Large intestine (tissue), 3 donors: ENCODE results near the gene IRGQ. TPM values are rescaled to one million over a fixed set of nuclear protein-coding genes. Genes with fewer than 3 reads are reported as not detected.

ENCODE experiments used
- DNase-seq, 2 donors: peaks; one replicate each; pipeline versions ENCODE4 v3.0.0 to v3.0.0-alpha.2; 2013
- H3K27ac ChIP-seq: one replicate; pipeline ENCODE4 v1.5.1; 2013; ENCODE audit warnings: low read length
- H3K27me3 ChIP-seq: 2 replicates; pipeline ENCODE4 v1.6.1; 2013; ENCODE audit warnings: low read length; ENCODE audit not compliant: control insufficient read depth, insufficient read depth
- H3K36me3 ChIP-seq: 2 replicates; pipeline ENCODE4 v1.6.1; 2013; ENCODE audit warnings: low read length; ENCODE audit not compliant: control insufficient read depth, insufficient read depth
- H3K4me1 ChIP-seq: one replicate; pipeline ENCODE4 v1.6.1; 2013; ENCODE audit warnings: low read length; ENCODE audit not compliant: control insufficient read depth, insufficient read depth
- H3K4me3 ChIP-seq: one replicate; pipeline ENCODE4 v1.5.1; 2013; ENCODE audit warnings: low read length
- H3K9me3 ChIP-seq: one replicate; pipeline ENCODE4 v1.6.1; 2013; ENCODE audit warnings: mild to moderate bottlenecking, low read depth, low read length, moderate library complexity; ENCODE audit not compliant: control insufficient read depth
- WGBS: methylation state at CpG from one replicate; pipeline ENCODE4 v1.1.5; 2013; ENCODE audit warnings: low lambda C conversion rate; ENCODE audit not compliant: insufficient coverage; 5-methylcytosine and 5-hydroxymethylcytosine counted together
- polyA plus RNA-seq: library from polyadenylated mRNA; unstranded; fragments of 120-200 nt; gene quantifications from one replicate; pipeline ENCODE4 v1.2.1, GENCODE V29; 2013

Gene IRGQ
- polyA plus RNA-seq, 1 donor, result 11.5 TPM

DNA sequence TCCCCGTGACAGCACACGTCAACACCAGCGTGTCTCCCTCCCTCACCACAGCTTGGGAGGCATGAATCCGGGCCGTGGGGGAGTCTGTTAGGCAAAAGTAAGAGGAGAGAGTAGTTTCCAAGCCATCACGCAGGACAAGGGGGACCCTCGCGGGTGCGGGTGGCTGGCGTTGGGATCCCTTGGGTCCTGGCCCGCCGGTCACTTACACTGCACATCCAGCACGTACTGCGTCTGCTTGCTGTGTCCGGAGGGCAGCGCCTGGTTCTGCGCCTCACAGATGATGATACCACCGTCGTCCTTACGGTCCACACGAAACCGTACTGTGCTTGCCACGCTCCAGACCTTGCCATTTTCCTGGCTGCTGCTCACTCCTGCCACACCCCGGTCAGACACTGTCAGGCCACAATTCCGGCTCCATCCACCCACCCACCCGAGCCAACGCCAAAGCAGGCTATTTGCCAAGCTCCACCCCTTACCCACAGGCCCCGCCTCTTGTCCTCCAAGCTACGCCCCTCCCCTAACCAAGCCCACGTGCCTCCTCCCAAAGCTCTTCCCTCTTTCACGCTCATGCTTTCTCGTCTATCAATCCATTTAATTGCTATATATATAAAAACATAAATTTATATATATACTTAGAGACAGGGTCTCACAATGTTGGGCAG, 30.1 kb upstream of the IRGQ start:
- Histone ChIP-seq H3K4me3 (no peak overlapping the region), H3K4me1 (no peaks in the 10 kb centered on the region), H3K36me3 (no peaks in the 10 kb centered on the region), H3K27me3 (no peaks in the 10 kb centered on the region), H3K9me3 (no peaks in the 10 kb centered on the region), H3K27ac (no peak overlapping the region)
- DNase-seq, result no peak
- WGBS, result no CpG with 5 or more reads among the region's 32 CpGs

DNA sequence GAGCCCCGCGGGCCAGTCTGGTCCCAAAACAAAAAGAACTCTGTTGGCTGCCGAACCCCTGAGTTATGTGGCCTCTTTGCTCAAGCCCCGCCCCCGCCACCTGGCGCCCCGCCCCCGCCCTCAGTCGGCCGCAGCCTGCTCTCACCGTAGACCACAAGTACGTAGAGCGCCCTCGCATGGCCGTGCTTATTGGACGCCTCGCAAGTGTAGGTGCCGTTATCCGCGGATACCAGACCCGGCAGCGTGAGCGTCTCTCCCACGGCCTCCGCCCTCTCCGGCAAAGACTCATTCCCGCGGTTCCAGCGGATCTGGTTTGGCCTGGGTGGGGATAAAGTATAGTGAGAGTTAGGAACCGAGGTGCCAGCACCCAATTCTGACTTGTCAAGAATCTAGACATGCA, 29.0 kb upstream of the IRGQ start:
- DNase-seq, result peak in 1 of 2 donors; percentile 12
- no CpG with 5 or more reads among the region's 30 CpGs for WGBS

DNA sequence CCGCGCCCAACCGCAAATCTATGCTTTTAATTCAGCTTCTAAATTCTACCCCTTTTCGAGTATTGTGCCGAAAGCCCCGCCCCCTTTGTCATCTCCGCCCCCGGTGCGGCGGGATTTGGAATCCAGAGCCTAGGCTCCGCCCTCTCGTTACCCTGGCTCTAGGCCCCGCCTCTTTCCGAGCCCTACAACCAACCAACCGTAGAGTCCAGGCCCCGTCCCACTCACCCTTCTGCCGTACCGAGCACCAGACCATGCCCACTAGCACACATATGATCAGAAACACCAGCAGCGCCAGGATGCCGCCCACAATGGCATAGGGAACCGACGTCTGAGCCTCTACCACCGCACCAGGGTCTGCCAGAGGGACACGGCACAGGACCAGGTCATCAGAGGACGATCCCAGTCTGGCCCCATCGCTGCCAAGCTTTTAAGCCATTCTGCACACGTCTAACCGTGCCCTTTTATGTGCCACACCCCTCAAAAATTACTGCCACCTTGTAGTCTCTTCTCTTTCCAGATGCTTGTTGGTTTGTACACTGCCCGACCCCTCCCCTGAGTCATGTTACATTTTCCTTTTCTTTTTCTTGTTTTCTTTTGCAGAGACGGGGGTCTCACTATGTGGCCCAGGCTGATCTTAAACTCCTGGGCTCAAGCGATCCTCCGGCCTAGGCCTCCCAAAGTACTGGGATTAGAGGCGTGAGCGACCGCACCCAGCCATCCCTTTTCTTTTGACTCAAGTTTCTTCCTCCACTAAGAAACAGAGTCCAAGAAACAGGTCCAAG, 28.1 kb upstream of the IRGQ start:
- Histone ChIP-seq H3K27me3 (no peaks in the 10 kb centered on the region), H3K4me3 (no peak overlapping the region), H3K9me3 (peaks cover 2% of the 10 kb centered on the region), H3K4me1 (peaks cover 4% of the 10 kb centered on the region), H3K27ac (no peak overlapping the region), H3K36me3 (no peaks in the 10 kb centered on the region)
- WGBS, result 86% methylated on average over 5 of the region's 35 CpGs
- no peak for DNase-seq

More for the DNA sequence above, 29.0 kb upstream of the IRGQ start:
- H3K4me1 ChIP-seq, result peaks cover 4% of the 10 kb centered on the region
- H3K27me3 ChIP-seq, result no peaks in the 10 kb centered on the region
- no peak overlapping the region for H3K4me3 ChIP-seq
- no peaks in the 10 kb centered on the region for H3K36me3 ChIP-seq
- no peak overlapping the region for H3K27ac ChIP-seq
- no peaks in the 10 kb centered on the region for H3K9me3 ChIP-seq

DNA sequence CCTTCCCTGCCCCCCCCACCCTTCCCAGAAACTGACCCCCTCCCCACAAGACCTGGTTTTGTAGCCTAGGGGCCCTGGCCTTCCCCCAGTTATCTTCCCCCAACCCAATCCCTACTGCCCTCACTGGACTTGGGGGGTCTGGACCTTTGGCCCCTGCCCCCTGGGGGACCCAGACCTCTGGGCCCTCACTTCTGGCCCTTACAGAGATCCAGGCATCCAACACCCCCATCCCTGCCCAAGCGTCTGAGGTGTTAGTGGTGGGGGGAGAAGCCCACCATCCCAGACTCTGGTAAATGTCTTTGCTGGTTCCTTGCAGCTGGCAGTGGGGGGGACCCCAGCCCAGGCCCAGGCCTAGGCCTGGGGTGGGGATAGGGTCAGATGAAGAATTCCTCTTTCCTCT, 27.0 kb upstream of the IRGQ start:
- Histone ChIP-seq H3K9me3 (peaks cover 2% of the 10 kb centered on the region), H3K4me1 (peaks cover 4% of the 10 kb centered on the region), H3K4me3 (no peak overlapping the region), H3K27me3 (no peaks in the 10 kb centered on the region), H3K36me3 (no peaks in the 10 kb centered on the region), H3K27ac (no peak overlapping the region)
- DNase-seq, result no peak
- no CpG with 5 or more reads among the region's 1 CpG for WGBS

DNA sequence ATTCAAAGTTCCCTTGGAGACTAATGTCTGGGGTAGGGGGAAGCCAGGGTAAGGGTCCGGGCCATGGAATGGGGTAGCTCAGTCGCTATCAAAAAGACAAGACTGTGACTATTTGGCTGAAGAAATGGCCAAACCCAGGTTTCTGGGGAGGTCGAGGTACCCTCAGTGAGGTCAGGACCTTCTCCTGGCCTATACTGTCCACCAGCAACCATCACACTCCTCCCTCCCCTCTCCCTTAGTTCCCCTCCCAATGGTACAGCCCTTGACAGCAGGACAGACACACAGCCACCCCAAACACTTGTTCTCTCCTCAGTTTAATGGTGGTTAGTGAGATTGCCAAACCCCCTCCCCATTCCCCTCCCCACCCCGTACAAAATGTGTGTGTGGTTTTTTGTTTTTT, 26.1 kb upstream of the IRGQ start:
- Histone ChIP-seq H3K4me1 (peaks cover 4% of the 10 kb centered on the region), H3K36me3 (no peaks in the 10 kb centered on the region), H3K4me3 (no peak overlapping the region), H3K9me3 (peaks cover 2% of the 10 kb centered on the region), H3K27me3 (no peaks in the 10 kb centered on the region), H3K27ac (no peak overlapping the region)
- no peak for DNase-seq
- no CpG with 5 or more reads among the region's 4 CpGs for WGBS

DNA sequence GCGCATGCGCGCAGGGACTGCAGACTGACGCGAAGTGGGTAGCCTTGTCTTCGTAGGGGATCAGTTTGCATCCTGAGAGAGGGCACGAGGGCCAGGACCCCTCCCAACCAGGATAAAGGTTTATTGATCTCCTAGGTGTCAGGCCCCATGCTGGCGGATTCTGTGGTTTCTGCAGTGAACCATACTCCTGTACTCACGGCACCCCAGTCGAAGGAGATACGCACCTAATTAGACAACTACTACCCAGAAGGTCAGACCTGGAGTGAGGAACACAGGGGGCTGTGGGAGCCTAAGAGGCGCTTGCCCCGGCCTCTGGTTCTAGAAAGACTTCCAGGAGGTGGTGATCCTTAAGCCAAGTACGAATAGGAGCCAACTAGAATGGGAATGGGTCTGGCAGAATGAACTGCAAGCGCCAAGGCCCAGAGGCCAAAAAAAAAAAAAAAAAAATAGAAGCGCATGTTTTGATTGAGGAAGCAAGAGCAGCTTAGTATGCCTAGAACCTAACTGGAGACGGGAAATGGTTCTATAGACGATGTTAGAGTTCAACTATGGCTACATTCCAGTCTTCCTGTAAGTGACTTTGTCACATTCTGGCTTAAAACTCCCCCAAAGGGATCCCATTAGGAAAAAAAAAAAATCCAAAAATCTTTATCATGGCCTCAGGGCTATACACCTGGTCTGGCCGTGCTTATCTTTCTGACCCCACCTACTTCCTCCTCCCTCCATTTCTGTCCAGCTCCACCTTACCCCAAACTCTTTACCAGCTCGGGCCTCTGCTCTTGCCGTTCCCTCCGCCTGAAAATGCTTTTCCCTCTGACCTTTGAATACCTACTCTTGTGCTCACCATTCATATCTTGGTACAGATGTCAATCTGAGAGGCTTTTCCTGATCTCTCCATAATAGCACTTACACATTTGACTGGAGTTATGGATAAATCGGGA, 24.4 kb upstream of the IRGQ start:
- H3K27ac ChIP-seq, result peak overlapping the region; percentile 85
- H3K27me3 ChIP-seq, result no peaks in the 10 kb centered on the region
- peaks cover 2% of the 10 kb centered on the region for H3K9me3 ChIP-seq
- H3K4me1 ChIP-seq, result peaks cover 4% of the 10 kb centered on the region
- 60% methylated on average over 1 of the region's 23 CpGs for WGBS
- no peaks in the 10 kb centered on the region for H3K36me3 ChIP-seq
- H3K4me3 ChIP-seq, result peak overlapping the region; percentile 71
- no peak for DNase-seq

DNA sequence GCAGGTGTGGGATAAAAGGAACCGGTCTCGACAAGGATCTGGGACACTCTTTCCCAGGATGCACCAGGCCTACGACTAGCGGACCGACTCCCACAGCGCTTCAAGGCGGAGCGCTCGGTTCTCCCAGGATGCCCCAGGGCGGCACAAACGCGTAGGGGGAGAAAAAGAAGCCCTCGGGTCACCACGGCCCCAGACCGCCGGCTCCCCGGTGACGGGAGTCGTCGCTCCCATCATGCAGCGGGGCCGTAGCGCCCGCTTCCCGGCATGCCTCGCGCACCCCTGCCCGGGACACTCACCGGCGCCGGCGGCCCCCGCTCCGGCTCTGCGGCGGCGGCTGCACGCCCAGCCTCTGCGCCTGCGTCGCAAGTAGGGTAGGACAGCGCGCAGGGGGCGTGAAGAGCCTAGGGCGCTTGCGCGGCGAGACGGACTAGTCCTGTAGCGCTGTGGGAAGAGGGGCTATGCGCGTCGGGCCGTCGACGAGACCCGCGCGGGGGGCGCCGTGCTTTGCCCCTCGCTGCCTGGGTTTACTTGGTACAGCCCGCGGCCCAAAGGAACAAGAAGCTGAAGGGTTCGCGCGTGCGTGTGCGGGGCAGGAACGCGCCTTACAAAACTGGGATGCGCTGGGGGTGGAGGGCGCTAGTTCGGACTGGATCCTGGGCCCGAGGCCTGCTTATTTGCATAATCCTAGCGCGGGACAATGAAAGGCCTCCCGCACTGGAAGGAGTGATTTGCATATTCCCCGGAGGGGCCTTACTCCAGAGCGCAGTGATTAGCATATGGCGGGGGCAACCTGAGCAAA, 23.5 kb upstream of the IRGQ start, which contains the start of gene ZNF428:
Gene ZNF428, minus strand, starts transcription at position 368 of the 799 bp plus-strand sequence. CDS start 5,325 bp downstream, outside the sequence.
- DNase-seq, result peak; percentile 88 to 93
- WGBS, result 0% methylated on average over 1 of the region's 81 CpGs
- no peaks in the 10 kb centered on the region for H3K27me3 ChIP-seq

DNA sequence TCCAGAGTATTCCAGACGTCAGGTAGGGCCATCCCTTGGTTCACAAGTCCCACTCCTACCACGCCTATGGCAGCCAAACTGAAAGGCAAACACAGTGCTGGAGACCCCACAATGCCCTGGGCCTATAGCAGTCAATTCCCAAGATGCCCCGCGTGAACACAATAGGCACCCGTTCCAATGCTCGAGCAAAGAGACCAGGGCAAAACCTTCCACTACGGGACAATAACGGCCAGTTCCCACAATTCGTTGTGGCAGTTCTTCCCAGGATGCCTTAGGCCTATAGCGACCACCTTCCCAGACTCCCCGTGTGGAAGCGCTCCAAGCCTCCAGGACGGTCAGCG, 23.0 kb upstream of the IRGQ start:
- Histone ChIP-seq H3K4me3 (peak overlapping the region; percentile 71), H3K9me3 (peaks cover 2% of the 10 kb centered on the region), H3K27me3 (no peaks in the 10 kb centered on the region), H3K4me1 (peaks cover 4% of the 10 kb centered on the region), H3K36me3 (peaks cover 4% of the 10 kb centered on the region), H3K27ac (peak overlapping the region; percentile 85)
- DNase-seq, result no peak
- no CpG with 5 or more reads among the region's 14 CpGs for WGBS

More for the DNA sequence above, 23.5 kb upstream of the IRGQ start, which contains the start of gene ZNF428:
- H3K36me3 ChIP-seq, result no peaks in the 10 kb centered on the region
- H3K9me3 ChIP-seq, result peaks cover 2% of the 10 kb centered on the region
- H3K4me1 ChIP-seq, result peaks cover 4% of the 10 kb centered on the region
- peak within 1 kb of the TSS; percentile 71 for H3K4me3 ChIP-seq
- peak within 1 kb of the TSS; percentile 85 for H3K27ac ChIP-seq

DNA sequence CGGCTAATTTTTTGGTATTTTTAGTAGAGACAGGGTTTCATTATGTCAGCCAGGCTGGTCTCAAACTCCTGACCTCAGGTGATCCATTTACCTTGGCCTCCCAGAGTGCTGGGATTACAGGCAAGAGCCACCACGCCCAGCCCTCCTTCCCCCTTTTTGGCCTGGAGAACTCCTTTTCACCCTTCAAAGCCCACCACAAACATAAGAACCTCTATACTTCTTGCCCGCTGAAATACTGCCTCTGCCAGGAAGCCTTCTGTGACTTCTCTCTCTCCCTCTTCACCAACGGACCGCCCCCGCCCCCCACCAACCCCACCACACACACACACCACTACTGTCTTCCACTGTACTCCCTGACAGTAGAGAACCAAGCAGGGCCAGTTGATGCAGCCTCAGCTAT, 21.0 kb upstream of the IRGQ start:
- no CpG with 5 or more reads among the region's 6 CpGs for whole genome bisulfite sequencing
- no peaks in the 10 kb centered on the region for H3K27me3 ChIP-seq

More for the DNA sequence above, 21.0 kb upstream of the IRGQ start:
- DNase-seq, result no peak
- Histone ChIP-seq H3K4me3 (no peak overlapping the region), H3K4me1 (peaks cover 4% of the 10 kb centered on the region), H3K9me3 (peaks cover 2% of the 10 kb centered on the region), H3K27ac (no peak overlapping the region), H3K36me3 (peaks cover 23% of the 10 kb centered on the region)
